ENCODE results near the gene AGMO.
"Not testable (repeated sequence)": the region's sequence is repeated elsewhere in the genome, so short reads cannot be mapped to it uniquely, and the experiment has no call there.

AGMO gene

DNA sequence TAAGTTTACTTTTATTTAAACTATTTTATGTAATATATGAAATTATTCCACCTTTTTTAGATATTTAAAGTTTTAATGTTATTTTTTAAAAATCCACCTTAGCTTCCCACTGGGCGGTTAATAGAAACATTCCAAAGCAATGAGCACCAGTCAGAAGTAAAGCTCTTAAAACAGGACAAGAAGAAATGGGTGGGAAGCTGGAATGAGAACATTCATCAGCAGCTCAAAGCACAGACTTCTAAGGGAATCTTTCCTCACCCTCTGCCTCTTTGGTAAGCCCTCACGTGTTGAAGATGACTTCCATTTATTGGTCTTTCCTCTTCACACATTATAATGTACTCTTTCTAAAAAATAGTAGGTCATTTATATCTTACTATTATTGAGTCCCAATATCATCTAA, 3.1 kb downstream of the AGMO start:
- no peak for DNase-seq

DNA sequence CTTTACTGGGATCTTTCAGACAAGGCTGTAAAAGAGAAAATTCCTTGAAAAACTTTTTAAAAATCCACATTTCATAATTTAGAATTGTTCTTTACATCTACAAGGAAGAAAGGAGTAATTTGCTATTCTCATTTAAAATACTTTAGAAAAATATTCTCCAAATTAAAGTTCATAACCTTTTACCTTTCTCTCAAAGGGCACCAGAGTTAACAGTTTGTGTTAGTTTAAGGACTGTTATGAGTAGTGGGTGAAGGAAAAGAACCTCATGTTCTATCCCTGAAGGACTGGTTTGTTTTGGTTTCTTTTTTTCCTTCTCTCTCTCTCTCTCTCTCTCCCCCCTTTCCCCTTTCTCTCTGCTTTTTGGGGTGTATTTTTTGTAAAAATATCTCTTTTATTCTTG, 4.1 kb downstream of the AGMO start:
- DNase-seq = no peak

DNA sequence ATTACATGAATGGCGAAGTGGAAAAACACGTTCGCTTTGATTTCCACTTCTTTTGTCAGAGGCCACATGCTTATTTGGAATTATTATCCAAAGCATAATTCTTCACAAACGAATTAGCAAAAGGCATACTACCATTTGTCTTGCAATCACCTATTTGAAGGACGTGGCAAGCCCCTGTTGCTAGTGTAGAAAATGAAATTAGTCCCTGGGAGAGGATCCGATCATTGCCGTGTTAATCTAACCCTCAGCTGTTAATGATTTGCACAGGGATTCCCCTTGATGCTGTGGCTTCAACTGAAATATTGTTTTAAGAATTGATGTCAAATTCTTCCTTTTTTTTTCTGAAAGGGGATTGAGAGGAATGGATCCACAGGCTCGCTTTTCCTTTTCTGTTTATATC, 4.6 kb downstream of the AGMO start:
- no peak for DNase-seq

DNA sequence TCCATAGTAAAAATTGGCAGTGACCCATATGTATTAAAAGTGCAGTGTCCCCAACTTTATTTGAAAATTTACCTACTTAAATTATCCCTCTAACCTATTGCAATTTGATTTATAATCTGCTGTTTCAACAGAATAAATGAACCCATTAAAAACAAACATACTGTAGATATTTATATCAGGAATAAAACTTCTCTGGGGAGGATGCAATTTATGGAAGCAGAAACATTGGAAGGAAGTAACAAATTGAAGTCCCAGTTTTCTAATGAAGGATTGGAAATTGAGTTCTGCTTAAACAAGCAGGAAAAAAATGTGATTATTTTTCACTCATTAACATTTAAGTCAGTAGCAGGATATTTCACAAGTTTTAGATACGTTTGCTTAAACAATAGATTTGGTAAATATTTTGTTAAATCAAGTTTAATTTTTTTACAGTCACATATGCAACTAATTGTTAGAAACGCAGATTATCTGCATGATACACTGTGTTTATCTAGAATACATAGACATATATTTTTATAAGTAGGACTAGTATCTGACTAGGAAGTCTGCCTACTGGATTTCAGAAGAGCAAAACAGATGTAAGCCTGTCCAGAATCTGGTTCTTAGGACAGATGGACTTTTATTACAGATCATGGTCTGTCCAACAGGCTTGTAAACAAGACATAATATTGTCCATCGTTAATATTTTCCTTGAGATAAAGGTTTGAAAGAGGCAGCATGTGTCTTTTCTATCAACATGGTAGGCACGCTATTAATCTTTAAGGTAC, 5.3 kb downstream of the AGMO start:
- DNase-seq = no peak

DNA sequence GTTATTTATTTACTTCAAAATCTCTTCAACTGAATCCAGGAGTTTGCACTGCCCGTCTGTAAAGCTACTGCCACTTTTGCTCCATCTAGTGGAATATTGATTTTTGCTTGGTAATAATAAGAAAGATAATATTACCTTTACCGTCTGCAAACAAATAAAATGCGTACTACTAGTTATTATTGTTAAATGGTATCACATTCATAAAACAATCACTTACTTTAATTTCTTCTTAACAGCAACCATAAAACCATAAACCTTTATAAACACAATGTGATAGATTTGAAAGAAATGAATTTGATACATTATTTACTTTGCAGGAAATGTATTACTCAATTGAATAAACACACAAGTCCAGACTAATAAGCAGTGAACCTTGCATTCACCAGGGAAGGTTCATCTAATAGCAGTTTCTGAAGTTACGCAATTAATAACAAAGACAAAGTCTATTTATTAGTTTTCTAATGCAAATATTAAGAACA, 6.4 kb downstream of the AGMO start:
- DNase-seq = no peak

DNA sequence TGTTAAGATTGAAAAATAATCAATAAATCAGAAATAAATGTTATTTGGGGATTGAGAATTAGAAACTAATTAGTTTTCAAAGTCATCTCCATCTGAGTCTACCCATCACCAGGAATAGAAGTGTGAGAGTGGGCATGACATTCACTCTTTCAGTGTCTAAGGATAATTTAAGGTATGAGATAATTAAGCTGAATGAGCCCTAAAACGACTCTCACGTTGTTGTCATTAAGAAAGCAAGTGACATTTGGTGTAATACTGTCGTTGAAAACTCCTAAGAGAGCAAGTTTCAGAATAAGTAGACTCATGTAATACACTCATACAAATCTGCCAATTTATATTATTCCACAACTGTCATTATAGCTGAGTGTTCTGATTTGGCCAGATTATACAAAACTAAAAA, 7.1 kb downstream of the AGMO start:
- DNase-seq = no peak

DNA sequence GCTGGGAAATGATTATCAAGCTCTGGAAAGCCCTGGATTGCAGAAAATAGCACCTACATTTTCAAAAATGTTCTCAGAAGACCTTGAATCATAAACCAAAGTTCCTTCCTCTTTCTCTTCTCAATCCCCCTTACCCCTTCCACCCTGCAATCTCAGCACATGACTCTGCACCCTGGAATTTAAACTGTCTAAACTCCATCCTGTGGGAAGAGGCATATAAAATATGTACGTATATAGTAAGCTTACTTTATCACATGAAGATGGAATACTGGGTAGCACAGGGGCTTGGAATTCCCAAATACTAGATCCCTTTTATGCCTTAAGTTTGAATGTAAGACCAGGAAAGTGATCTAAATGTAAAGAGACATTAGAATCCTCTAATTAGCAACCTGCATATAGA, 7.7 kb downstream of the AGMO start:
- no peak for DNase-seq

DNA sequence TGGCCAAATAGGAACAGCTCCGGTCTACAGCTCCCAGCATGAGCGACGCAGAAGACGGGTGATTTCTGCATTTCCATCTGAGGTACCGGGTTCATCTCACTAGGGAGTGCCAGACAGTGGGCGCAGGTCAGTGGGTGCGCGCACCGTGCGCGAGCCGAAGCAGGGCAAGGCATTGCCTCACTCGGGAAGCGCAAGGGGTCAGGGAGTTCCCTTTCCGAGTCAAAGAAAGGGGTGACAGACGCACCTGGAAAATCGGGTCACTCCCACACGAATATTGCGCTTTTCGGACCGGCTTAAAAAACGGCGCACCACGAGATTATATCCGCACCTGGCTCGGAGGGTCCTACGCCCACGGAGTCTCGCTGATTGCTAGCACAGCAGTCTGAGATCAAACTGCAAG, 14.5 kb downstream of the AGMO start:
- not testable (repeated sequence) for DNase-seq

DNA sequence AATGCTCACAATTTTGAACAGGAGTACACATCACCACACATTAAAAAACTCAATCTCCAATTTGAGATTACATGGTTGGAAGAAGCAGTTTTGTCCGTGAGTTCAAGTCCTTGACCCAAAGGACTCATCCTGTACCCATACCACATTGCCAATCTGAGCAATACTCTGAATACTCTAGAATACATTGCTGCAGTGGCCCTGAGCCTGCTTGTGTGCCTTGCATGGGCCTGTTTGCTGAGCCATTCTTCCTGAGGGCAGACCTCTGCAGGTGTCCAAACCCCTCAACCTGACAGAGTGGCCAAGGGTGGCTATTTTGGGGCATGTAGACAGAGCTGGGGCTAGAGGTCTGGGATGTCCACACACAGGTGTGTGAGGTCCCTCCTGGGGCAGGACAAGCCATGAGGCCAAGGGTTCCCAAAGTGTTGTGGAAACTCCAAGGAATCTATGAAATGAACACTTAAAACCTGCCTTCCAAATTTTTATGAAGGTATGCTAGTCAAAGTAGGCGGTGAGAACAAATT, 15.5 kb downstream of the AGMO start:
- no peak for DNase-seq

DNA sequence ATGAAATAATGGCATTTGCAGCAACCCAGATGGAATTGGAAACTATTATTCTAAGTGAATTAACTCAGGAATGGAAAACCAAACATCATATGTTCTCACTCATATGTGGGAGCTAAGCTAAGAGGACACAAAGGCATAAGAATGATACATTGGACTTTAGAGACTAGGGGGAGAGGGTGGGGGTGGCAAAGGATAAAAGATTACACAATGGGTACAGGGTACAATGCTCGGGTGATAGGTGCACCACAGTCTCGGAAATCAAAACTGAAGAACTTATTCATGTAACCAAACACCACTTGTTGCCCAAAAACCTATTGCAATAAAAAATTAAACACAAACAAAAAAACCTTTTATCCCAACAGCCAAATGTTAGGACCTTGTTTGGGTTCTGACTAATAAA, 17.8 kb downstream of the AGMO start:
- DNase-seq = no peak

DNA sequence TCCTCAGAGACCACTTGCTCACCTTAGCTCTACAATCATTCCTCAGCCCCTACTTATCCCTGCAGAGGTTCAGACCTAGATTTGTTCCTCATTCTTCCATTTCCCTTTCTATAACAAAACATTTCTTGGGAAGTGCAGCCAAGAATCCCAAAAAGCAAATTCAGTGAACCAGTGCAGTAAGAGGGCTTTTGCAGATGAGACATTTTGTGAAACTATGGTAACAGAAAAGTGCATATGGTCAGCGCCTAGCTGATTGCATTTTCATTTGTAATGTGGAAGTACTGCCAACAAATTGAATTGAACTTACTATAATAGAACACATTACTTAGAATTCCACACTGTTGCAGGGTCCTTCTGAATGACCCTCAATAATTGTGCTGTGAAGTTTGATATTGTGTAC, 18.6 kb downstream of the AGMO start:
- no peak for DNase-seq

DNA sequence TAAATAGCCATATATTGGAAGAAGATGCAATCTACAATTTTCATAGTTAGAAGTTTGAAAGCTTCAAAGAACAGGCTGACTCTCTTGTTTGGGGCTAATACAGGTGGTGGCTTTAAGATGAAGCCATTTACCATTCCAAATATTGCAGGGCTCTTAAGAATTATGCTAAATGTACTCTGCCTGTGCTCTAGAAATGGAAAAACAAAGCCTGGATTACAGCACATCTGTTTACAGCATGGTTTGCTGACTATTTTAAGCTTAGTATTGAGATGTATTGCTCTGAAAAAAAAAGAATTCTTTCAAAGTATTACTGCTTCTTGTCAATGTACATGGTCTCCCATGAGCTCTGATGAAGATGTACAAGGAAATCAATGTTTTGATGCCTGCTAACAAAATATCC, 34.2 kb downstream of the AGMO start:
- DNase-seq = no peak

DNA sequence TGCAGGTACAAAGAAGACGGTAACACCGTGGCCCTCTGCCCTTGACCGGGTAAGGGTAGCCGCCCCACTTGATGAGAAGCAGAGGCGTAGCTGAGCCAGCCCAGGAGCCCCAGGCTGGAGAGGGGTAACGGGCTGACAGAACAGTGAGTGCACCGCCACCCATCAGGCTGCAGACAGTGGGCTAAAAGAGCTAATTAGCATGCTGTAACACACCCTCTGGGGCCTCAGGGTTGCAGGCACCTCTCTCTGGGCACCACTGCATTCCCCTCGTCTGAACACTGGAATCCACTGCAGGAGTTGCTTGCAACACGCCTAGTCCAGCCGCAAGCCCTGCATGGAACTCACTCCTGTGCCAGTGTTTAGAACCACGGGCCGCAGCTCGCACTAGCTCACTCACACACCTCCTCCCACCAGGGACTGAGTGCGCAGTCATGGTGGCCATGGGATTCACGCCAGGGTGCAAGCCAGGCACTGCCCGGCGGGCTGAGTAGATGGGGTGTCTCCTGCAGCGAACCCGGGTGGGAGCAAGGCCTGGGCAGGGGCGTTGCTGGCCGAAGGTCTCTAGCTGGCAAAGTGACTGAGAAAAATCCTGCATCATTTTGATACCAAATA, 36.1 kb downstream of the AGMO start:
- DNase-seq = no peak

DNA sequence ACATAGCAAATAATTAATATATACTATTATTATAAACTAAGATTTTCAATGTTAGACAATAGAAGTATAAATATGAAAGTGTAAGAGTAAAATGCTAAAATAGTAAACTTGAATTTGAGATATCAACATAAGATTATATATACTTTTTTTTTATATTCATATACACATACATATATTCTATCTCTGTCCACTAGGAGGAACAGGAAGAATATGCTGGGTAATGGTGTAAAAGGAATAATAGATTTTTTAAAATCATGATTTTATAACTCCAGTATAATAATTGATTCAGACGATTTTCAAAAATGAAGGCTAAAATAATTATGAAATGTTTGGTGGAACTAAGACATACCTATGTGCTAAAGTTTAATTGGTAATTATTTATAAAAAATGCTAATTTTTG, 37.7 kb downstream of the AGMO start:
- no peak for DNase-seq

DNA sequence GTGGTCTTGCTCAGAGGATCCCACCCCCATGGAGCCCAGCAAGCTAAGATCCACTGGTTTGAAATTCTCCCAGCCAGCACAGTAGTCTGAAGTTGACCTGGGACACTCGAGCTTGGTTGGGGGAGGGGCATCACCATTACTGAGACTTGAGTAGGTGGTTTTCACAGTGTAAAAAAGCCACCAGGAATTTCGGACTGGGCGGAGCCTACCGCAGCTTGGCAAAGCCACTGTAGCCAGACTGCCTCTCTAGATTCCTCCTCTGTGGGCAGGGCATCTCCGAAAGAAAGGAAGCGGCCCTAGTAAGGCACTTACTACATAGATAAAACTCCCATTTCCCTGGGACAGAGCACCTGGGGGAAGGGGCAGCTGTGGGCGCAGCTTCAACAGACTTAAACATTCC, 44.0 kb downstream of the AGMO start:
- DNase-seq = not testable (repeated sequence)

DNA sequence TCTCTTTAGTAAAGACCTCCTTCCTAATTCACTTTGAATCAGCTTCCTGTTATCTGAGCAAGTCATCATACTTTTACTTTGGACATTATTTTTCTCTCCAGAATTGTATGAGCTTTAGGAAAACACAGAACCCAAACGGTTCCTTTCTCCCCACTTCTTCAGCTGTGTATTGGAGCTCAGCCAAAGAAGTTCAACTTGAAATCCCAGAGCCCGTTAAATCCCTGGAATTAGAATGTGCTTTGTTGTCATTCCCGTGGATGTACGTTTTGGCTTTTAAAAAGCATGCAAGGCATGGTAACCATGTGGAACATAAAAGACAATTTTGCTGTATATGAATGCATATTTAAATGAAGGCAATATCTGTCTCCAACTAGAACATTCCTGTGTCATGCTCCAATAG, 46.6 kb downstream of the AGMO start:
- DNase-seq = no peak

DNA sequence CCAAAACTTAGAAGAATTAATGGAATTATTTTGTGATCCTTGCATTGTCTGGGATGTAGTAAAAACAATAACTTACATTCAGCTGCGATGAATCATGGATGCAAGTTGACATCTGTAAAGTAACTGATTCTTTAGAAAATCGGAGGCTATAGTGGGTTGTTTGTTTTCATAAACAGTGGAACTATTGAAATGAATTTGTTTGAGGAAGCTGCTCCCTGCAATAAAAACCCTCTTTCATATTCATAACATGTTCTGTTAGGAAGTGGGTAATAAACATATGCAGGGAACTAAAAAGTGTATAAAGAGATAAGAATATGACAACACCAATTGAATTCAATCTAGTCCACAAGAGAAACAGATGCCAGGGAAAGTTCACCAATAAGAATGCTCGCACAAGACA, 53.6 kb downstream of the AGMO start:
- DNase-seq = no peak

DNA sequence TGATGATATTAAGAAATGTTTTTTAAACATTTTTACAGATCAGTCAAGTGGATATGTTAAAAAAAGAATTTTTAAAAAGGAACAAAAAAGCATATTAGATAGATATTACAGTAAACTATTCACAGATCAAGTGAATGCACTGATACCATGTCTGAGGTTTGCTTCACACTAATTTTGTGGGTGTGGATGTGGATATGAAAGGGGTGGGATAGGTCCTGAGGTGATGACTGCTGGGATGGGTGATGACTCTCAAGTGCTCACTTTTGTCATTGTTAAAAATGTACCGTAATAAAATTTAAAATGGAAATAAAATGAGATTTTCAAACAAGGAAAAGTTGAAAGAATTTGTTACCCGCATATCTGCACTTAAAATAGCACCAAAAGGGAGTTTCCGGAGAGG, 54.1 kb downstream of the AGMO start:
- DNase-seq = no peak

DNA sequence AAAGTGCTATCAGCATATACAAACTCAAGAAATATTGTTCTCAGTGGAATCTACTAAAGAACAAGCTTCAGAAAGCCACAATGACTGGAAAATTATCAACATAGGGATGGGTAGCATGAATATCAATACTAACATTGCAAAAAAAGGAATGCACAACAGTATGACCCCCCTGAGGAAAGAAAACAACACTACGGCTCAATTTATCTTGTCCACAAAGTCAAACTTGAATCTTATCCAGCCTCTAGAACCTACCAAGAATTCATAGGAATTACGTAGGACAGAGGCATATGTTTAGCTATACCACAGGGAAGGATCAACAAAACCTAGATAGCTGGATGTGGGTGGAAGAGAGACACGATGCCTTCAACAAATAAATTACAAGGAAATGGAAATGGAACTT, 54.6 kb downstream of the AGMO start:
- no peak for DNase-seq

DNA sequence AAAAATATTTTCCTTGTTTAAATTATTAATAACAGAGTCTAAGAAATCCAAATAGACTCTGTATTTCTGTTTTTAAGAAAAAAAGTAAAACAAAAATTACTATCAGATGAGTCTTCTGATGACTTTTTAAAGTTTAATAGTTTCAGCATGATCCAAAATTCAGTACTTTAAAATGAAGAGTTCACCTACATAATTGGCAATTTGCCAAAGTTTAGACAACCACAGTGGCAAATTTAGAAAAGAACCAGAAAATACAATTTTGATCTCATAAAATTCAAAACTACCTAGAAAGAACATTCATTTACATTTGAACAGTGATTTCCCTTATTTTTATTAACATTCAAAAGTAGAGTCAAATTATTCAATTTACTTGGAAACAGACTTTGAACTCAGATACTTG, 56.1 kb downstream of the AGMO start:
- DNase-seq = no peak

DNA sequence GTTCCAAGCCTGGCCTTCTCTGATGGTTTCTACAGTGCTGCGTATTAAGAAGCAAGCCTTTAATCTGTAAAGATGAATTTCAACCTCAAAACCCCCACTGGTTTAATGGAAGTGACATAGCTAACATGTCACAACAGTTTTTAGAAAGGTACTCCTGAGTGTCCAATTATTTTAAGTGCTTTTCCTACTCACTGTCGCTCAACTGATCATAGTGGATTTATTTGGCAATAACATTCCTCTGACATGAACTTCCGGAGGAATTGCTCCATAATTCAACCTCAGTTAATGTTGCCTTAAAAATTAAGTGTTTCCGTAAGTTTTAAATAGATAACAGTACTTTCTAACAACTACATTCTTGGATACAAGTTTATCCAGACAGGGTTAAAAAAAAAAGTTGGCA, 57.5 kb downstream of the AGMO start:
- DNase-seq = no peak

DNA sequence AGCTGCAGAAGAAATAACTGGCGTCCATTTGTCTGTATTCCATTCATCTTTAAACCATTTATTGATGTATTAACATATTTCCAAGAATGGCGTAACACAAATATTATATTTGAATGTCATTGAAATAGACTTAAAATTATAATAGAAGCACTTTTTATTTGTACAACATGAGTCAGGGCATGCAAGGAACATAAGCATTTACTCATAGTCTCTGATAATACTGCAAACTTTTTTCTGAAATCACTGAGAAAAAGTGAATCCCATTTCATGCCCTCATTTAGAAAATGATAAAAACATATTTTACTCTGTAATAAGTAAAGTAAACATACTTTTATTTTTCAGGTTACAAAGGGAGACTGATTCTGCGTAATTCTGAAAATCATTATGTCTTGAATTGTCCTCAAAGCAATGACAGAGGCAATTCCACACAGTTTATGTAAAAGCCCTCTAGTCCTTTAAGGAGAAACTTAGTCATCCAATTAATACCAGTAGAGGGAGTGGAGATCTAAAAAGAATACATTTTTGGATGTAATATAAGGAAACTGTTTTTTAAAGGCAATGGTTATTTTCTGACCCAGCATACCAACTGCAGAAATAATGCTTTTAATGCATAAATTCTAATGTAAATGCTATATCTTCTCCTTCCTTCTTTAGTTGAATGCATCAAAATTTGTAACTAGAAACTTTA, 58.1 kb downstream of the AGMO start:
- DNase-seq = no peak

DNA sequence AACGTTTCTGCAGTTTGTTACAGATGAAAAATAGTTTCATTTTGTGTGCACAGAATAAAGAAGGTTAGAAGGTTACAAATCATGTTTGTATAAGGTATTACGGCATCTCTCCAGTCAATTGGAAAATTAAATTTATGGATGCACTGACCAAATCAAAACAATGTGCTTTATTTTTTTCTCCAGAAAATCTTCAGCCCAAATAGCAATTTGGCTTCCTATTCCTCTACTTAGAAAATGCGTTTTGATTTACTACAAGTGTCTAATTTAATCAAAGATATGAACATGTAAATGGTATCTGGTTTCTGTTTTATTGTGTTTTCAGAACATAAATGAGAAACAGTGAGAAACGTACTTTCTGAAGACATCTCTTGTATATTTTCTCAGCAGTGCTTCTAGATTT, 63.4 kb downstream of the AGMO start:
- no peak for DNase-seq

DNA sequence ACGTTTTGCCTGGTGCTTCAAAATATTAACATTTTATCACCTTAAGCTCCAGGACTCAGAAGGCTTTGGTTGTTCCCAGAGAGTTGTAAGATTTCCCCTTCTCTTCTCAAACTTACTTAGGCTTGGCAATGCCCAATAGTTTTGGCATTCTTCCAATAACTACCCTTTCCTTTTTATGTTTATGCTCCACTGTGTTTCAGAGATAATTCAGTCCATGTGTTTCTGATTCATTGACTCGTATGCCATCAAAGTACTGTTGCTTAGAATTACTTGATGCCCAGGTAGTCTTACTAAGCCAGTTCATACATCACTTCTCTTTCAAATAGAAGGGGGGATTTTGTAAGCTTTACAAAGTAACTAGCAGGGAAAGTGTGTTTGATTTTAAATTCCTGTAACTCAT, 66.6 kb downstream of the AGMO start:
- no peak for DNase-seq
